ENCODE data around the gene ADAMTS12.
"Not testable (repeated sequence)": the region's sequence is repeated elsewhere in the genome, so short reads cannot be mapped to it uniquely, and the experiment has no call there.

The ADAMTS12 gene

DNA sequence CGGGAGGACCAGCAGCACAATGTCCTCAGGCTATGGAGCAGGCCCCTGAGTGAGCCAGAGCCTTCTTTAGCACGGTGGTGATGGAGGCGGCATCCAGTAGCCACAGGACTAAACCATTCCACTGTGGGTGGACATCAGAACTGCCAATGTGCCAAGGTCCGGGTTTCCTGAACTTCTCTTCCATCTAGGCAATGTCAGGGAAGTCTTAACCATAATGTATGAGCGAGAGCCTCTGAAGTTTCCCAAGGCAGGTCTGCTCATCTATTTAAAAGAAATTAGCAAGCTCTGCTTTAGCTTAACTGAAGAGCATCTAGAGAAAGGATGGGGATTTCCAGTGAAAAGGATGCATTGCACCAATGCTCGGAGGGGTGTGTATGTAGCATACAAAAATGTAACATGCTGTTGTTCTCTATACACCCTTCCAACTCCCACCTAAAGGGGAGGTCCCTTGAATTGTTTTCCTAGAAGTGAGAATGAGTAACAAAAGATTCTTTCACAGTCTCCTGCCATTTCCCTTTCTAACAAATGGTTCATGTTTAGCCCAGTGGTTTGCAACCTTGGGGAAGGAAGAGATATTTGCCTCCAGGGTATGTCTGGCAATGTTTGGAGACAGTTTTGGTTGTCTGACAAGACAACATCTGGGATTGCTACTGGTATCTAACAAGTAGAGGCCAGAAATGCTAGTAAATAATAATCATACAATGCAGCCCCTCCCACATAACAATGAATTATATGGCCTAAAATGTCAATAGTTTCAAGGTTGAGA lies 38.3 kb upstream of the ADAMTS12 start:
- no peak overlapping the region for H3K4me3 ChIP-seq (ENCODE audit: low read length)
- TF ChIP-seq, protein P1, sequence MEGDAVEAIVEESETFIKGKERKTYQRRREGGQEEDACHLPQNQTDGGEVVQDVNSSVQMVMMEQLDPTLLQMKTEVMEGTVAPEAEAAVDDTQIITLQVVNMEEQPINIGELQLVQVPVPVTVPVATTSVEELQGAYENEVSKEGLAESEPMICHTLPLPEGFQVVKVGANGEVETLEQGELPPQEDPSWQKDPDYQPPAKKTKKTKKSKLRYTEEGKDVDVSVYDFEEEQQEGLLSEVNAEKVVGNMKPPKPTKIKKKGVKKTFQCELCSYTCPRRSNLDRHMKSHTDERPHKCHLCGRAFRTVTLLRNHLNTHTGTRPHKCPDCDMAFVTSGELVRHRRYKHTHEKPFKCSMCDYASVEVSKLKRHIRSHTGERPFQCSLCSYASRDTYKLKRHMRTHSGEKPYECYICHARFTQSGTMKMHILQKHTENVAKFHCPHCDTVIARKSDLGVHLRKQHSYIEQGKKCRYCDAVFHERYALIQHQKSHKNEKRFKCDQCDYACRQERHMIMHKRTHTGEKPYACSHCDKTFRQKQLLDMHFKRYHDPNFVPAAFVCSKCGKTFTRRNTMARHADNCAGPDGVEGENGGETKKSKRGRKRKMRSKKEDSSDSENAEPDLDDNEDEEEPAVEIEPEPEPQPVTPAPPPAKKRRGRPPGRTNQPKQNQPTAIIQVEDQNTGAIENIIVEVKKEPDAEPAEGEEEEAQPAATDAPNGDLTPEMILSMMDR (conservative IDR thresholded peaks at IDR 0.05; ENCODE audit: low read length), result no peak
- DNase-seq (ENCODE audit: low read depth), result peak; percentile 33

DNA sequence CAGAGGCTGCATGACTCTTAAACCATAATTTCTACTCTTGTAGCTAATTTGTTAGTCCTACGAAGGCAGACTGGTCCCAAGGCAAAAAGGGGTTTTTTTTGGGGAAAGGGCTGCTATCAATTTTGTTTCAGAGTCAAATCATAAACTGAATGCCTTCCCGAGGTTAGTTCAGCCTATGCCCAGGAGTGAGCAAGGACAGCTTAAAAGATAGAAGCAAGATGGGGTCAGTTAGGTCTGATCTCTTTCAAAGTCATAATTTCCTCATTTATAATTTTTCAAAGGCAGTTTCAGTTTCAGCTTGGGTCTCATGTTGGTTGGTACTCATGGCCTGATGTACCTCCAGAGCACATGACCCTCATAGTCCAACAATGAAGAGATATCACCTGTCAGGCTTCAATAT lies 36.5 kb upstream of the ADAMTS12 start:
- no peak overlapping the region for H3K4me3 ChIP-seq (ENCODE audit: low read length)
- TF ChIP-seq, protein P1 (conservative IDR thresholded peaks at IDR 0.05; ENCODE audit: low read length), result no peak
- DNase-seq (ENCODE audit: low read depth), result no peak

- TF ChIP-seq, protein P1 (conservative IDR thresholded peaks at IDR 0.05; ENCODE audit: low read length), result no peak
- no peak for DNase-seq (ENCODE audit: low read depth)
- no peak overlapping the region for H3K4me3 ChIP-seq (ENCODE audit: low read length)
Measured at GRCh38 chr5:33927685-33928084, 35.9 kb upstream of the ADAMTS12 start.

GRCh38 chr5:33925278-33925677 lies 33.5 kb upstream of the ADAMTS12 start:
- TF ChIP-seq, protein P1 (conservative IDR thresholded peaks at IDR 0.05; ENCODE audit: low read length), result no peak
- no peak overlapping the region for H3K4me3 ChIP-seq (ENCODE audit: low read length)
- no peak for DNase-seq (ENCODE audit: low read depth)

DNA sequence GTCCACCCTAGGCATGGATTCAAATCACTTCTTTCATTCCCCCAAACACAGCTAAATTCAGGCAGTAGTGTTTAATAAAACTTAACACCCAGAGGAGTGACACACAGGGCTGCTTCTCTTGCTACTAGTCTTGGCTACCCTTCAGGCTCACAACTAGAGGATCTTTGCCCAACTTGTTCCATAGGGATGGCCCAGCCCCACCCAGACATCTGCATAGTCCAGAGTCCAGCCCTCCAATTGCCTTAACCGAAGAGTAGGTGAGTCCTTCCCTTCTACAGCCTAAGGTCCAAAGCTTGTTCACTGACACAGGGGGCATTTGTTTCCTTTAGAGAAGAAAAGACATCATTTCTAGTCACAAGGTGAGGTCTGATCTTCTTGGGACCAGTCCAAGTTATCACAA lies 29.2 kb upstream of the ADAMTS12 start:
- TF ChIP-seq, protein P1 (conservative IDR thresholded peaks at IDR 0.05; ENCODE audit: low read length), result no peak
- no peak for DNase-seq (ENCODE audit: low read depth)
- H3K4me3 ChIP-seq (ENCODE audit: low read length), result no peak overlapping the region

DNA sequence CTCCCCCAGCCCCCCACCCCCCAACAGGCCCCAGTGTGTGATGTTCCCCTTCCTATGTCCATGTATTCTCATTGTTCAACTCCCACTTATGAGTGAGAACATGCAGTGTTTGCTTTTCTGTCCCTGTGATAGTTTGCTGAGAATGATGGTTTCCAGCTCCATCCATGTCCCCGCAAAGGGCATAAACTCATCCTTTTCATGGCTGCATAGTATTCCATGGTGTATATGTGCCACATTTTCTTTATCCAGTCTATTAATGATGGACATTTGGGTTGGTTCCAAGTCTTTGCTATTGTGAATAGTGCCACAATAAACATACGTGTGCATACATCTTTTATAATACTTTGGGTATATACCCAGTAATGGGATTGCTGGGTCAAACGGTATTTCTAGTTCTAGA lies 23.1 kb upstream of the ADAMTS12 start:
- H3K4me3 ChIP-seq (ENCODE audit: low read length); DNase-seq (ENCODE audit: low read depth): not testable (repeated sequence)

- DNase-seq (ENCODE audit: low read depth); H3K4me3 ChIP-seq (ENCODE audit: low read length): not testable (repeated sequence)
Measured at GRCh38 chr5:33906248-33906647, 14.5 kb upstream of the ADAMTS12 start.

- TF ChIP-seq, protein P1 (conservative IDR thresholded peaks at IDR 0.05; ENCODE audit: low read length), result no peak
- DNase-seq (ENCODE audit: low read depth), result no peak
- H3K4me3 ChIP-seq (ENCODE audit: low read length), result no peak overlapping the region
Measured at GRCh38 chr5:33905381-33905780, 13.6 kb upstream of the ADAMTS12 start.
